Endodermal cell (in vitro differentiated cells): ENCODE results near the gene B4GALT1. TPM values are rescaled to one million over a fixed set of nuclear protein-coding genes. Genes with fewer than 3 reads are reported as not detected.

Experiments used
- DNase-seq: peaks from one replicate; pipeline ENCODE4 v3.0.0-alpha.2; 2017
- H3K27ac ChIP-seq: 2 replicates; pipeline ENCODE4 v1.5.1; 2013; ENCODE audit warnings: mild to moderate bottlenecking, low read depth, low read length, moderate library complexity
- H3K27me3 ChIP-seq: 2 replicates; pipeline ENCODE4 v1.6.1; 2013; ENCODE audit warnings: mild to moderate bottlenecking, low read length, moderate library complexity; ENCODE audit not compliant: insufficient read depth, control insufficient read depth, poor library complexity, severe bottlenecking
- H3K36me3 ChIP-seq: 2 replicates; pipeline ENCODE4 v1.7.0; 2013; ENCODE audit warnings: mild to moderate bottlenecking, low read length, moderate library complexity; ENCODE audit not compliant: control insufficient read depth, insufficient read depth
- H3K4me1 ChIP-seq: one replicate; pipeline ENCODE4 v1.7.0; 2013; ENCODE audit warnings: low read length; ENCODE audit not compliant: control insufficient read depth, insufficient read depth
- H3K4me3 ChIP-seq: 2 replicates; pipeline ENCODE4 v1.5.1; 2013; ENCODE audit warnings: mild to moderate bottlenecking, low read length, moderate library complexity
- H3K9ac ChIP-seq: 2 replicates; pipeline ENCODE4 v1.6.1; 2013; ENCODE audit warnings: mild to moderate bottlenecking, low read length, moderate library complexity; ENCODE audit not compliant: poor library complexity, severe bottlenecking; ENCODE audit errors: extremely low read depth
- H3K9me3 ChIP-seq: 2 replicates; pipeline ENCODE4 v1.6.1; 2013; ENCODE audit warnings: mild to moderate bottlenecking, low read length, moderate library complexity; ENCODE audit not compliant: control insufficient read depth
- H3K27ac Mint-ChIP-seq: 2 replicates; pipeline ENCODE4 v1.8.0; 2020; ENCODE audit warnings: mixed read lengths
- H3K27me3 Mint-ChIP-seq: 2 replicates; pipeline ENCODE4 v1.8.0; 2021; ENCODE audit warnings: mild to moderate bottlenecking, mixed read lengths; ENCODE audit not compliant: insufficient read depth
- H3K36me3 Mint-ChIP-seq: 2 replicates; pipeline ENCODE4 v1.8.0; 2020; ENCODE audit warnings: low read depth, mixed read lengths
- H3K4me1 Mint-ChIP-seq: 2 replicates; pipeline ENCODE4 v1.8.0; 2020; ENCODE audit warnings: mixed read lengths
- H3K4me3 Mint-ChIP-seq: 2 replicates; pipeline ENCODE4 v1.8.0; 2020; ENCODE audit warnings: mild to moderate bottlenecking, moderate library complexity, mixed read lengths
- H3K9me3 Mint-ChIP-seq: 2 replicates; pipeline ENCODE4 v1.8.0; 2020; ENCODE audit warnings: mild to moderate bottlenecking, mixed read lengths
- WGBS, 2 experiments: methylation state at CpG; one replicate each; pipeline versions ENCODE4 v1.1.5 to v1.1.7; 2013; ENCODE audit warnings: missing lambda C conversion rate in 2 of 2, mixed read lengths in 1 of 2; ENCODE audit not compliant: insufficient coverage in 1 of 2, insufficient read length in 1 of 2; 5-methylcytosine and 5-hydroxymethylcytosine counted together
- total RNA-seq, 2 donors: library from RNA; stranded (reverse); fragmentation: NEBNext Ultra II Directional in 1 of 2; extraction: Animal tissue kit (Norgen Biotek cat#: 25700) in 1 of 2; gene quantifications; 2 replicates in 1 of 2; 3 replicates in 1 of 2; pipeline ENCODE4 v1.2.1, GENCODE V29; 2021
- TF ChIP-seq, protein P1 (sequence below): fragments of 200-600 bp; sonication (generic); conservative IDR thresholded peaks from 2 replicates; pipeline ENCODE4 v1.5.0; 2021; ENCODE audit warnings: antibody characterized with exemption, mild to moderate bottlenecking

B4GALT1 gene
- total RNA-seq, 2 donors from 2014 or later, result 62.9 to 92.6 TPM

- H3K27ac Mint-ChIP-seq, result no peak overlapping the region
- TF ChIP-seq, protein P1, sequence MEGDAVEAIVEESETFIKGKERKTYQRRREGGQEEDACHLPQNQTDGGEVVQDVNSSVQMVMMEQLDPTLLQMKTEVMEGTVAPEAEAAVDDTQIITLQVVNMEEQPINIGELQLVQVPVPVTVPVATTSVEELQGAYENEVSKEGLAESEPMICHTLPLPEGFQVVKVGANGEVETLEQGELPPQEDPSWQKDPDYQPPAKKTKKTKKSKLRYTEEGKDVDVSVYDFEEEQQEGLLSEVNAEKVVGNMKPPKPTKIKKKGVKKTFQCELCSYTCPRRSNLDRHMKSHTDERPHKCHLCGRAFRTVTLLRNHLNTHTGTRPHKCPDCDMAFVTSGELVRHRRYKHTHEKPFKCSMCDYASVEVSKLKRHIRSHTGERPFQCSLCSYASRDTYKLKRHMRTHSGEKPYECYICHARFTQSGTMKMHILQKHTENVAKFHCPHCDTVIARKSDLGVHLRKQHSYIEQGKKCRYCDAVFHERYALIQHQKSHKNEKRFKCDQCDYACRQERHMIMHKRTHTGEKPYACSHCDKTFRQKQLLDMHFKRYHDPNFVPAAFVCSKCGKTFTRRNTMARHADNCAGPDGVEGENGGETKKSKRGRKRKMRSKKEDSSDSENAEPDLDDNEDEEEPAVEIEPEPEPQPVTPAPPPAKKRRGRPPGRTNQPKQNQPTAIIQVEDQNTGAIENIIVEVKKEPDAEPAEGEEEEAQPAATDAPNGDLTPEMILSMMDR, result no peak
- H3K27me3 ChIP-seq, result no peaks in the 10 kb centered on the region
Measured at GRCh38 chr9:33177086-33177485, 9.9 kb upstream of the B4GALT1 start.

GRCh38 chr9:33175649-33176325 is 8.7 kb upstream of the B4GALT1 start:
- peaks cover 32% of the 10 kb centered on the region for H3K4me1 Mint-ChIP-seq
- no peaks in the 10 kb centered on the region for H3K36me3 ChIP-seq
- H3K4me3 ChIP-seq, result no peak overlapping the region
- no peaks in the 10 kb centered on the region for H3K27me3 Mint-ChIP-seq
- DNase-seq, result no peak
- H3K27ac Mint-ChIP-seq, result no peak overlapping the region
- H3K9me3 Mint-ChIP-seq, result no peaks in the 10 kb centered on the region
- H3K36me3 Mint-ChIP-seq, result no peaks in the 10 kb centered on the region
- H3K4me1 ChIP-seq, result peaks cover 11% of the 10 kb centered on the region
- peaks cover 4% of the 10 kb centered on the region for H3K9me3 ChIP-seq
- H3K27ac ChIP-seq, result no peak overlapping the region
- no peak overlapping the region for H3K4me3 Mint-ChIP-seq
- no peak overlapping the region for H3K9ac ChIP-seq
- 88 to 96% methylated on average over 3 to 6 of the region's 6 CpGs for WGBS, 2 experiments
- H3K27me3 ChIP-seq, result no peaks in the 10 kb centered on the region
- TF ChIP-seq, protein P1, result no peak

More at GRCh38 chr9:33177086-33177485, 9.9 kb upstream of the B4GALT1 start:
- Histone ChIP-seq H3K36me3 (no peaks in the 10 kb centered on the region), H3K4me1 (peaks cover 3% of the 10 kb centered on the region), H3K9me3 (peaks cover 4% of the 10 kb centered on the region), H3K27ac (no peak overlapping the region), H3K9ac (no peak overlapping the region), H3K4me3 (no peak overlapping the region)
- peak; percentile 12 for DNase-seq
- H3K4me3 Mint-ChIP-seq, result no peak overlapping the region
- WGBS, 2 experiments, result 88 to 96% methylated on average over 2 to 4 of the region's 4 CpGs
- no peaks in the 10 kb centered on the region for H3K27me3 Mint-ChIP-seq
- peaks cover 21% of the 10 kb centered on the region for H3K4me1 Mint-ChIP-seq
- no peaks in the 10 kb centered on the region for H3K36me3 Mint-ChIP-seq
- H3K9me3 Mint-ChIP-seq, result no peaks in the 10 kb centered on the region

GRCh38 chr9:33172256-33173238 is 5.4 kb upstream of the B4GALT1 start:
- Mint-ChIP-seq H3K4me3 (peak overlapping the region; percentile 22), H3K27me3 (no peaks in the 10 kb centered on the region), H3K27ac (peak overlapping the region; percentile 96), H3K36me3 (no peaks in the 10 kb centered on the region), H3K4me1 (peaks cover 50% of the 10 kb centered on the region), H3K9me3 (no peaks in the 10 kb centered on the region)
- H3K4me1 ChIP-seq, result peaks cover 15% of the 10 kb centered on the region
- H3K9ac ChIP-seq, result peak overlapping the region; percentile 71
- no peaks in the 10 kb centered on the region for H3K27me3 ChIP-seq
- H3K36me3 ChIP-seq, result no peaks in the 10 kb centered on the region
- H3K4me3 ChIP-seq, result peak overlapping the region; percentile 57
- 62 to 85% methylated on average over 7 to 8 of the region's 8 CpGs for WGBS, 2 experiments
- H3K27ac ChIP-seq, result peak overlapping the region; percentile 57
- TF ChIP-seq, protein P1, result no peak
- H3K9me3 ChIP-seq, result peaks cover 4% of the 10 kb centered on the region
- DNase-seq, result peak; percentile 60
